ENCODE measurements around the gene GPANK1. TPM values are rescaled to one million over a fixed set of nuclear protein-coding genes. Genes with fewer than 3 reads are reported as not detected.
"Not testable (repeated sequence)": the region's sequence is repeated elsewhere in the genome, so short reads cannot be mapped to it uniquely, and the experiment has no call there.

The GPANK1 gene
- total RNA-seq, 1 donor from 2014 or later, result 24.2 TPM

DNA sequence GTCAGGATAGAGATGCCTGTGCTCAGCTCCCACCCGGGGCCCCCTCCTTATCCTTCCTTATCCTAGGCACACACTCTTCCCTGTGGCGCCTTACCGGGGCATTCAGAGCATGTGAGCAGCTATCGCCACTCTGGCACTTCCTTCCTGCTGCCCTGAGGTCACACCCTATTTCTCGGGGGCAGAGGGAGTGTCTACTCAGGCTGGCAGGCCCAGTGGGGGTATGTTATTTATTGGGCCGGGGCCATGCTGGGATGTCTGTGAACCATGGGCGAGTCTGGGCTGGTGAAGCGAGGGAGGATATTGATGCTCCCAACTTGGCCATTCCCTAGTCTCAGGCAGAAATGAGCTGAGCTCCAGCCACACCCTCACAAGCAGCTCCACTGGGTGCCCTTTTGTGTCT is 46.4 kb upstream of the GPANK1 start:
- no peak overlapping the region for H3K27ac Mint-ChIP-seq
- no peaks in the 10 kb centered on the region for H3K9me3 Mint-ChIP-seq
- no peaks in the 10 kb centered on the region for H3K27me3 Mint-ChIP-seq
- H3K4me3 Mint-ChIP-seq, result no peak overlapping the region
- ATAC-seq (ENCODE audit: low read depth), result no peak
- H3K36me3 Mint-ChIP-seq (ENCODE audit: low read depth), result no peaks in the 10 kb centered on the region
- intact Hi-C loops (cut with micrococcal nuclease), result no loop called here
- DNase-seq, result no peak
- ChIA-PET POLR2A (interaction anchor here (0.5 to 2.2 kb wide), 5 partner anchors 8 to 91 kb away, joined by 3 to 5 read pairs (median 5); partner anchors contain the start of genes ABHD16A, CLIC1 and MSH5), CTCF (interaction anchor here (0.6 to 1.9 kb wide), 3 partner anchors 18 to 156 kb away, joined by 3 to 7 read pairs (median 5); partner anchors contain the start of gene DDAH2)
- peaks cover 12% of the 10 kb centered on the region for H3K4me1 Mint-ChIP-seq
- TF ChIP-seq, protein P1, sequence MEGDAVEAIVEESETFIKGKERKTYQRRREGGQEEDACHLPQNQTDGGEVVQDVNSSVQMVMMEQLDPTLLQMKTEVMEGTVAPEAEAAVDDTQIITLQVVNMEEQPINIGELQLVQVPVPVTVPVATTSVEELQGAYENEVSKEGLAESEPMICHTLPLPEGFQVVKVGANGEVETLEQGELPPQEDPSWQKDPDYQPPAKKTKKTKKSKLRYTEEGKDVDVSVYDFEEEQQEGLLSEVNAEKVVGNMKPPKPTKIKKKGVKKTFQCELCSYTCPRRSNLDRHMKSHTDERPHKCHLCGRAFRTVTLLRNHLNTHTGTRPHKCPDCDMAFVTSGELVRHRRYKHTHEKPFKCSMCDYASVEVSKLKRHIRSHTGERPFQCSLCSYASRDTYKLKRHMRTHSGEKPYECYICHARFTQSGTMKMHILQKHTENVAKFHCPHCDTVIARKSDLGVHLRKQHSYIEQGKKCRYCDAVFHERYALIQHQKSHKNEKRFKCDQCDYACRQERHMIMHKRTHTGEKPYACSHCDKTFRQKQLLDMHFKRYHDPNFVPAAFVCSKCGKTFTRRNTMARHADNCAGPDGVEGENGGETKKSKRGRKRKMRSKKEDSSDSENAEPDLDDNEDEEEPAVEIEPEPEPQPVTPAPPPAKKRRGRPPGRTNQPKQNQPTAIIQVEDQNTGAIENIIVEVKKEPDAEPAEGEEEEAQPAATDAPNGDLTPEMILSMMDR (IDR thresholded peaks at IDR 0.05), result no peak

DNA sequence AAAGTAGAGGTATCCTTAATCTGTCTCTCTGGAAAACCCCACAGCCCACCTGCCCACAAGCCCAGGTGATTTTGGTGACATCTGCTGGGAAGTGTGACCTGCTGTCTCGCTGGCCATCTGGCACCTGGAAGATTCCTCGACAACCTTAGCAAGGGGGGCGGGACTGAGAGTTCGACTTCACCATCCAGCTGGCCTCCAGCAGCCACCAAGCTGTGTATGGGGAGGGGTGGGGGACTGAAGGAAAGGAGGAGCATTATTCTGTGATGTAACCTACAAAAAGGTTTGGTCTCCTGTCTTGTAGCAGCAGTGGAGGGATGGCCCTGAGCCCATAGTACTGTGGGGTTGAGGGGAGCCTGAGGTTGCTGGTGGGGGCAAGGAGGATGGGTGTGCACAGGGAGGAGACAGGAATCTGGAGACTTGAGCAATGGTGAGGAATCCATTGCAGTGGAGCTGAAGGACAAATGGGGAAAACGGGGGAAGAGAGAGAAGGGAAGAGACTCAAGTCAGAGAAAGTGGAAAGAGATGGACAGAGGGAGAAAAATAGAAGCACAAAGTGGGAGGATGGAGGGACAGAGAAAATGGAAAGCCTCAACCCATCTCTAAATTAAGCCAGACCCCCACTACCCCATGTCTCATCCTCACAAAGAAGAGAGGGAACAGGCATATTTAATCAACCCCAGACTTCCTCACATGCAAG is 45.9 kb upstream of the GPANK1 start:
- ChIA-PET POLR2A (interaction anchor here (0.7 to 2.2 kb wide), 3 partner anchors 8 to 91 kb away, joined by 5 read pairs; partner anchors contain the start of genes ABHD16A and MSH5), CTCF (no interaction called here)
- no peak for DNase-seq
- TF ChIP-seq, protein P1 (IDR thresholded peaks at IDR 0.05), result no peak
- Mint-ChIP-seq H3K27me3 (no peaks in the 10 kb centered on the region), H3K4me3 (no peak overlapping the region), H3K4me1 (peaks cover 12% of the 10 kb centered on the region), H3K36me3 (ENCODE audit: low read depth) (no peaks in the 10 kb centered on the region), H3K9me3 (no peaks in the 10 kb centered on the region), H3K27ac (no peak overlapping the region)
- no peak for ATAC-seq (ENCODE audit: low read depth)
- intact Hi-C loops (cut with micrococcal nuclease), result no loop called here

DNA sequence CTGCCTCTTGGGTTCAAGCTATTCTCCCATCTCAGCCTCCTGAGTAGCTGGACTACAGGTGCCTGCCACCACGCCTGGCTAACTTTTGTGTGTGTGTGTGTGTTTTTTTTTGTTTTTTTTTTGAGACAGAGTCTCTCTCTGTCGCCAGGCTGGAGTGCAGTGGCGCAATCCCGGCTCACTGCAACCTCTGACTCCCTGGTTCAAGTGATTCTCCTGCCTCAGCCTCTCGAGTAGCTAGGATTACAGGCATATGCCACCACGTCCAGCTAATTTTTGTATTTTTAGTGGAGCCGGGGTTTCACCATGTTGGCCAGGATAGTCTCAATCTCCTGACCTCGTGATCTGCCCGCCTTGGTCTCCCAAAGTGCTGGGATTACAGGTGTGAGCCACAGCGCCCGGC is 44.4 kb upstream of the GPANK1 start:
- H3K27me3 Mint-ChIP-seq; ATAC-seq (ENCODE audit: low read depth); H3K36me3 Mint-ChIP-seq (ENCODE audit: low read depth); H3K9me3 Mint-ChIP-seq; H3K27ac Mint-ChIP-seq; DNase-seq; intact Hi-C loops (cut with micrococcal nuclease); CTCF ChIA-PET; H3K4me3 Mint-ChIP-seq: not testable (repeated sequence)
- POLR2A ChIA-PET, result interaction anchor here (0.9 to 1.1 kb wide), 2 partner anchors 18 to 26 kb away, joined by 3 to 4 read pairs; no protein-coding TSS in a partner anchor
- H3K4me1 Mint-ChIP-seq, result peaks cover 12% of the 10 kb centered on the region

DNA sequence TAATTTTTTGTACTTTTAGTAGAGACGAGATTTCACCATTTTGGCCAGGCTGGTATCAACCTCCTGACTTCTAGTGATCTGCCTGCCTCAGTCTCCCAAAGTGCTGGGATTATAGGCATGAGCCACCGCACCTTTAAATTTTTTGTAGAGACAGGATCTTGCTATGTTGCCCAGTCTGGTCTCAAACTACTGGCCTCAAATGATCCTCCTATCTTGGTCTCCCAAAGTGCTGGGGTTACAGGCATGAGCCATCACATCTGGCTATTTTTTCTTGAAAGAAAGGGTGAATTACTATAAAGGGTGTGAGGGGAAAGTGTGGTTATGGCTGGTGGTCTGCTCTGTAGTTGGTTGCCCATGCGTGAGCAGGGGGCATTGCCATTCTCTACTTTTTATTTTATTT is 43.4 kb upstream of the GPANK1 start:
- CTCF ChIA-PET, result no interaction called here
- no peak overlapping the region for H3K4me3 Mint-ChIP-seq
- H3K36me3 Mint-ChIP-seq (ENCODE audit: low read depth), result peaks cover 1% of the 10 kb centered on the region
- POLR2A ChIA-PET, result interaction anchor here (0.9 to 1.1 kb wide), 2 partner anchors 19 to 27 kb away, joined by 3 to 4 read pairs; no protein-coding TSS in a partner anchor
- no peaks in the 10 kb centered on the region for H3K27me3 Mint-ChIP-seq
- H3K4me1 Mint-ChIP-seq, result peaks cover 17% of the 10 kb centered on the region
- no peak for DNase-seq
- H3K9me3 Mint-ChIP-seq, result no peaks in the 10 kb centered on the region
- intact Hi-C loops (cut with micrococcal nuclease), result no loop called here
- no peak for ATAC-seq (ENCODE audit: low read depth)
- TF ChIP-seq, protein P1 (IDR thresholded peaks at IDR 0.05), result no peak
- no peak overlapping the region for H3K27ac Mint-ChIP-seq

DNA sequence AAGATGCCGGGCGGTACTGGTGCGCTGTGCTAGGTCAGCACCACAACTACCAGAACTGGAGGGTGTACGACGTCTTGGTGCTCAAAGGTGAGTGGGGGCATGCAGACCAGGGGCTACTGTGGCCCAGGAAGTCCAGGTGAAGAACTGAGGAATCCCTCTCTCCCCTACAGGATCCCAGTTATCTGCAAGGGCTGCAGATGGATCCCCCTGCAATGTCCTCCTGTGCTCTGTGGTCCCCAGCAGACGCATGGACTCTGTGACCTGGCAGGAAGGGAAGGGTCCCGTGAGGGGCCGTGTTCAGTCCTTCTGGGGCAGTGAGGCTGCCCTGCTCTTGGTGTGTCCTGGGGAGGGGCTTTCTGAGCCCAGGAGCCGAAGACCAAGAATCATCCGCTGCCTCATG is 42.9 kb upstream of the GPANK1 start:
- TF ChIP-seq, protein P1 (IDR thresholded peaks at IDR 0.05), result no peak
- ChIA-PET POLR2A (no interaction called here), CTCF (no interaction called here)
- H3K27me3 Mint-ChIP-seq, result no peaks in the 10 kb centered on the region
- H3K4me3 Mint-ChIP-seq, result no peak overlapping the region
- H3K36me3 Mint-ChIP-seq (ENCODE audit: low read depth), result peaks cover 4% of the 10 kb centered on the region
- no peak overlapping the region for H3K27ac Mint-ChIP-seq
- peaks cover 19% of the 10 kb centered on the region for H3K4me1 Mint-ChIP-seq
- DNase-seq (no peak), ATAC-seq (ENCODE audit: low read depth) (no peak)
- no peaks in the 10 kb centered on the region for H3K9me3 Mint-ChIP-seq
- intact Hi-C loops (cut with micrococcal nuclease), result no loop called here
